Astrocyte (in vitro differentiated cells and primary cell): ENCODE results near the gene POLR2M. TPM values are rescaled to one million over a fixed set of nuclear protein-coding genes. Genes with fewer than 3 reads are reported as not detected.
A peak's percentile ranks its signal among the peaks of the same experiment; 100 is the strongest.

Experiments used
- DNase-seq: peaks from one replicate; pipeline ENCODE4 v3.0.0-alpha.2; 2010; ENCODE audit warnings: low read depth
- FAIRE-seq: peaks from 2 replicates; lab custom pipeline; 2011; peaks lifted over from hg19 to GRCh38; lab: Jason Lieb, UNC
- H2AFZ ChIP-seq: 2 replicates; pipeline ENCODE4 v1.6.0; 2012; ENCODE audit warnings: low read depth, low read length, inconsistent platforms
- H3K27ac ChIP-seq: 2 replicates; pipeline ENCODE4 v1.5.1; 2011; ENCODE audit warnings: low read depth, low read length, inconsistent platforms
- H3K27me3 ChIP-seq: 2 replicates; pipeline ENCODE4 v1.6.0; 2011; ENCODE audit warnings: low read length, inconsistent platforms; ENCODE audit not compliant: insufficient read depth
- H3K36me3 ChIP-seq: 2 replicates; pipeline ENCODE4 v1.5.1; 2011; ENCODE audit warnings: low read length, inconsistent platforms; ENCODE audit not compliant: insufficient read depth
- H3K4me1 ChIP-seq: 2 replicates; pipeline ENCODE4 v1.5.1; 2011; ENCODE audit warnings: low read length, inconsistent platforms; ENCODE audit not compliant: insufficient read depth
- H3K4me2 ChIP-seq: 2 replicates; pipeline ENCODE4 v1.6.0; 2012; ENCODE audit warnings: low read length, inconsistent platforms
- H3K4me3 ChIP-seq: 2 replicates; pipeline ENCODE4 v1.5.1; 2011; ENCODE audit warnings: low read depth, mild to moderate bottlenecking, low read length, inconsistent platforms; ENCODE audit not compliant: insufficient read depth
- H3K79me2 ChIP-seq: 2 replicates; pipeline ENCODE4 v1.6.0; 2012; ENCODE audit warnings: mild to moderate bottlenecking, low read length, inconsistent platforms; ENCODE audit not compliant: insufficient read depth
- H3K9ac ChIP-seq: 2 replicates; pipeline ENCODE4 v1.6.0; 2012; ENCODE audit warnings: mild to moderate bottlenecking, low read length, inconsistent platforms
- H3K9me3 ChIP-seq: 2 replicates; pipeline ENCODE4 v1.5.1; 2012; ENCODE audit warnings: low read depth, mild to moderate bottlenecking, low read length, inconsistent platforms; ENCODE audit not compliant: insufficient read depth
- H4K20me1 ChIP-seq: 2 replicates; pipeline ENCODE4 v1.6.0; 2012; ENCODE audit warnings: low read length, inconsistent platforms; ENCODE audit not compliant: insufficient read depth
- H3K27ac Mint-ChIP-seq: one replicate; pipeline ENCODE4 v1.8.0; 2021; ENCODE audit warnings: mild to moderate bottlenecking, mixed read lengths; ENCODE audit not compliant: unreplicated experiment
- H3K27me3 Mint-ChIP-seq: one replicate; pipeline ENCODE4 v1.8.0; 2021; ENCODE audit warnings: low read depth, mixed read lengths; ENCODE audit not compliant: unreplicated experiment
- H3K36me3 Mint-ChIP-seq: one replicate; pipeline ENCODE4 v1.8.0; 2021; ENCODE audit warnings: low read depth, mixed read lengths; ENCODE audit not compliant: unreplicated experiment
- H3K4me1 Mint-ChIP-seq: one replicate; pipeline ENCODE4 v1.8.0; 2021; ENCODE audit warnings: low read depth, mixed read lengths; ENCODE audit not compliant: unreplicated experiment
- H3K4me3 Mint-ChIP-seq: one replicate; pipeline ENCODE4 v1.8.0; 2021; ENCODE audit warnings: mild to moderate bottlenecking, moderate library complexity, mixed read lengths; ENCODE audit not compliant: unreplicated experiment
- H3K9me3 Mint-ChIP-seq: one replicate; pipeline ENCODE4 v1.8.0; 2021; ENCODE audit warnings: mild to moderate bottlenecking, mixed read lengths; ENCODE audit not compliant: unreplicated experiment
- EZH2 ChIP-seq: IDR thresholded peaks from 2 replicates; pipeline ENCODE4 v1.6.1; 2012; ENCODE audit warnings: mild to moderate bottlenecking, low read length, inconsistent platforms; ENCODE audit not compliant: insufficient read depth
- total RNA-seq: library from RNA; stranded (reverse); gene quantifications from 2 replicates; pipeline ENCODE4 v1.2.1, GENCODE V29; 2021
- TF ChIP-seq, protein P1 (sequence below): IDR thresholded peaks from 2 replicates; pipeline ENCODE4 v1.5.1; 2011; ENCODE audit warnings: low read depth, mild to moderate bottlenecking, inconsistent platforms, low read length, moderate library complexity; ENCODE audit not compliant: insufficient read depth

POLR2M gene
- total RNA-seq, 1 donor from 2014 or later = 61.4 TPM

DNA sequence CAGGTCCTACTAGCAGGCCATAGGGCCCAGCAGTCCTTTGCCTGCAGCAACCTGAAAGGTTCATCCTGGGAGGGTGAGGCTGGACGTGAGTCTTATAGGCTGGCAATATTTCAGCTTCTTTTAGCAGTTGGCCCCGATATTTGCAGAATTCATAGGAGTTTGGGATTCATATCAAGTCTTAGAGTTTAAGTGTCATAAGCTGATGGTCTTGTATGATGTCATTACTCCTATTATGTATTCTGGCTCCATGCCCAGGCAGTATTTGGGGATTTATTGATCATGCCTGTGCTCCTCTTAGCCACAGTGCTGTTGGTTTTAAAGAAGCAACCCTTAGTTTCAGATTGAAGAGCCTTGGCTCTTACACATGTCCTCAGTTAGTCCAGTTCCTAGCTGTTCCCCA lies 41.3 kb upstream of the POLR2M start:
- no peaks in the 10 kb centered on the region for H3K27me3 ChIP-seq
- H3K4me1 Mint-ChIP-seq = peaks cover 17% of the 10 kb centered on the region
- H3K4me2 ChIP-seq = no peak overlapping the region
- TF ChIP-seq, protein P1, sequence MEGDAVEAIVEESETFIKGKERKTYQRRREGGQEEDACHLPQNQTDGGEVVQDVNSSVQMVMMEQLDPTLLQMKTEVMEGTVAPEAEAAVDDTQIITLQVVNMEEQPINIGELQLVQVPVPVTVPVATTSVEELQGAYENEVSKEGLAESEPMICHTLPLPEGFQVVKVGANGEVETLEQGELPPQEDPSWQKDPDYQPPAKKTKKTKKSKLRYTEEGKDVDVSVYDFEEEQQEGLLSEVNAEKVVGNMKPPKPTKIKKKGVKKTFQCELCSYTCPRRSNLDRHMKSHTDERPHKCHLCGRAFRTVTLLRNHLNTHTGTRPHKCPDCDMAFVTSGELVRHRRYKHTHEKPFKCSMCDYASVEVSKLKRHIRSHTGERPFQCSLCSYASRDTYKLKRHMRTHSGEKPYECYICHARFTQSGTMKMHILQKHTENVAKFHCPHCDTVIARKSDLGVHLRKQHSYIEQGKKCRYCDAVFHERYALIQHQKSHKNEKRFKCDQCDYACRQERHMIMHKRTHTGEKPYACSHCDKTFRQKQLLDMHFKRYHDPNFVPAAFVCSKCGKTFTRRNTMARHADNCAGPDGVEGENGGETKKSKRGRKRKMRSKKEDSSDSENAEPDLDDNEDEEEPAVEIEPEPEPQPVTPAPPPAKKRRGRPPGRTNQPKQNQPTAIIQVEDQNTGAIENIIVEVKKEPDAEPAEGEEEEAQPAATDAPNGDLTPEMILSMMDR = no peak
- TF ChIP-seq EZH2 = no peak
- H3K9me3 ChIP-seq = no peaks in the 10 kb centered on the region
- no peak overlapping the region for H3K4me3 Mint-ChIP-seq
- no peak overlapping the region for H2AFZ ChIP-seq
- H3K36me3 Mint-ChIP-seq = no peaks in the 10 kb centered on the region
- no peaks in the 10 kb centered on the region for H3K79me2 ChIP-seq
- H3K27me3 Mint-ChIP-seq = no peaks in the 10 kb centered on the region
- no peak overlapping the region for H3K27ac ChIP-seq
- no peak for FAIRE-seq
- no peak overlapping the region for H3K27ac Mint-ChIP-seq
- H3K9me3 Mint-ChIP-seq = no peaks in the 10 kb centered on the region
- no peaks in the 10 kb centered on the region for H3K36me3 ChIP-seq
- no peaks in the 10 kb centered on the region for H4K20me1 ChIP-seq
- H3K9ac ChIP-seq = no peak overlapping the region
- H3K4me1 ChIP-seq = peaks cover 8% of the 10 kb centered on the region
- H3K4me3 ChIP-seq = no peak overlapping the region
- DNase-seq = no peak

DNA sequence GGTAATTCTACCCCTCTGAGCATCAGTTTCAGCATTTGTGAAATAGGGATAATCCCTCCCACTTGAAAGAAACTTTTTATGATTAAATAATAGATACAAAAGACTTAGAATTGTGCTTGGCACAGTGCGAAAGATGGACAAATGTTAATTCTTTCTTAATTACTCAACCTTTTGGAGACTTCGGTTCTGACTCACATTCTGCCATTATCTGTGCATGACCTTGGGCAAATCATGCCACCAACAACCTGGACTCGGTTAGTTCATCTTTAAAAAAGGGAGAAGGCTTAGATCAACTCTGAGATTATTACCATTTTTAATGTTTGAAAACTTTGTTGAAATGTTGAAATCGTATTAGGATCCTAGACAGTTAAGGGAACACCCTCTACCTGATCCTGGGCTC lies 40.6 kb upstream of the POLR2M start:
- Mint-ChIP-seq H3K4me1 (peaks cover 17% of the 10 kb centered on the region), H3K4me3 (no peak overlapping the region), H3K9me3 (no peaks in the 10 kb centered on the region), H3K27ac (no peak overlapping the region), H3K36me3 (no peaks in the 10 kb centered on the region), H3K27me3 (no peaks in the 10 kb centered on the region)
- Histone ChIP-seq H3K27me3 (no peaks in the 10 kb centered on the region), H3K4me2 (no peak overlapping the region), H2AFZ (no peak overlapping the region), H3K9ac (no peak overlapping the region), H3K4me1 (peaks cover 8% of the 10 kb centered on the region), H3K36me3 (no peaks in the 10 kb centered on the region), H3K79me2 (no peaks in the 10 kb centered on the region), H3K27ac (no peak overlapping the region), H4K20me1 (no peaks in the 10 kb centered on the region), H3K9me3 (no peaks in the 10 kb centered on the region), H3K4me3 (no peak overlapping the region)
- DNase-seq (no peak), FAIRE-seq (no peak)
- TF ChIP-seq, protein P1 = no peak
- TF ChIP-seq EZH2 = no peak

DNA sequence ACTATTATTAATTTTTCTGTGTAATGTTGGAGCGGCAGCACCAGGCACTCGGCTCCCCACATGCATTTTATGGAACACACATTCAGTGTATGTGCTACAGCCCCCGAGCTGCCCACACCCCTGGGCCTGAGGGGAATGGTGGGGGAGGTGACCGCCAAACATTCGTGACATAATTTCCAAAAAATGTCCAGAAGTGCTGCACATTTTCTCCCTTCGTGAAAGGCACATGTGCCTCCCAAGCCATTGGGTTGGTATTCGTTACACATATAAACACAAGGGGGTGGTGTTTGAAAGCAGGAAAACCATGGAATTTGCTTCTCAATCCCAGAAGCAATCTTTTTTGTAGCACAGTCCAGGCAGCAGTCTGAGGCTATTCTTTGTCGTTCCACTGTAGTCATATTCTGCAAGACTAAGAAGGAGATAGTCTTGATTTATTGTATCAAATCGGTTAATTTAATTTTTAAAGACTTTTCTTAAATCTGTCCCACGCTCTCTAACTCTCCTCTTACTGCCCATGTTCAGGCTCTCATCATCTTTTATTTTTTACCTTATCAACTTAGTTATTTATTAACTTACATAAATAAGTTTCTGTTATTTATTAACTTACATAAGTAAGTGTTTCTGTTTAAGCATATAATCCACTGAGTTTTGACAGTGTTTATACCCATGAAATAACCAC lies 39.2 kb upstream of the POLR2M start:
- no peak overlapping the region for H2AFZ ChIP-seq
- DNase-seq = peak; percentile 70

More for the DNA sequence above, 39.2 kb upstream of the POLR2M start:
- Mint-ChIP-seq H3K36me3 (no peaks in the 10 kb centered on the region), H3K27me3 (no peaks in the 10 kb centered on the region), H3K9me3 (no peaks in the 10 kb centered on the region), H3K4me3 (no peak overlapping the region), H3K4me1 (peaks cover 19% of the 10 kb centered on the region), H3K27ac (no peak overlapping the region)
- TF ChIP-seq, protein P1 = peak; percentile 31
- TF ChIP-seq EZH2 = no peak
- peak; percentile 85 for FAIRE-seq
- H3K36me3 ChIP-seq = no peaks in the 10 kb centered on the region
- no peak overlapping the region for H3K4me3 ChIP-seq
- H3K4me1 ChIP-seq = peaks cover 8% of the 10 kb centered on the region
- H3K27ac ChIP-seq = no peak overlapping the region
- no peak overlapping the region for H3K9ac ChIP-seq
- no peaks in the 10 kb centered on the region for H3K79me2 ChIP-seq
- H3K4me2 ChIP-seq = peak overlapping the region; percentile 49
- no peaks in the 10 kb centered on the region for H4K20me1 ChIP-seq
- H3K27me3 ChIP-seq = no peaks in the 10 kb centered on the region
- no peaks in the 10 kb centered on the region for H3K9me3 ChIP-seq
